Measurements from ENCODE around the gene TBL3. TPM values are rescaled to one million over a fixed set of nuclear protein-coding genes. Genes with fewer than 3 reads are reported as not detected.
"Not testable (repeated sequence)": the region's sequence is repeated elsewhere in the genome, so short reads cannot be mapped to it uniquely, and the experiment has no call there.

The TBL3 gene
- total RNA-seq, 2 donors from 2014 or later = 19.4 to 21.5 TPM

GRCh38 chr16:1942047-1942809 is 29.6 kb upstream of the TBL3 start:
- ATAC-seq = peak; percentile 3 to 4
- no peak for DNase-seq
- intact Hi-C loops (cut with DNase I) = no loop called here

GRCh38 chr16:1942810-1943726 is 28.8 kb upstream of the TBL3 start, which contains the start of gene MSRB1:
MSRB1 (minus strand) TSS chr16:1943199; CDS start chr16:1943156, 43 bp downstream.
- peak; percentile 97 to 98 for ATAC-seq
- intact Hi-C loops (cut with DNase I) = no loop called here

GRCh38 chr16:1944612-1945199 is 27.1 kb upstream of the TBL3 start:
- no peak for ATAC-seq
- no peak for DNase-seq
- intact Hi-C loops (cut with DNase I) = no loop called here

More at GRCh38 chr16:1942810-1943726, 28.8 kb upstream of the TBL3 start, which contains the start of gene MSRB1:
- DNase-seq = peak; percentile 100

- no peak for ATAC-seq
- DNase-seq = no peak
- intact Hi-C loops (cut with DNase I) = no loop called here
These were observed 26.1 kb upstream of the TBL3 start for GRCh38 chr16:1945559-1946391.

- DNase-seq (no peak), ATAC-seq (no peak)
- intact Hi-C loops (cut with DNase I) = no loop called here
These were observed 25.1 kb upstream of the TBL3 start for GRCh38 chr16:1946495-1947368.

GRCh38 chr16:1947369-1947670 is 24.5 kb upstream of the TBL3 start:
- ATAC-seq (no peak), DNase-seq (no peak)
- intact Hi-C loops (cut with DNase I) = no loop called here

GRCh38 chr16:1949507-1949906 is 22.3 kb upstream of the TBL3 start:
- ATAC-seq (no peak), DNase-seq (no peak)
- intact Hi-C loops (cut with DNase I) = no loop called here

- ATAC-seq (peak in 1 of 2 donors; percentile 5), DNase-seq (no peak)
These were observed 21.8 kb upstream of the TBL3 start for GRCh38 chr16:1950047-1950446.

GRCh38 chr16:1950559-1950958 is 21.3 kb upstream of the TBL3 start:
- DNase-seq (no peak), ATAC-seq (peak; percentile 44 to 51)
- intact Hi-C loops (cut with DNase I) = no loop called here

More at GRCh38 chr16:1950047-1950446, 21.8 kb upstream of the TBL3 start:
- intact Hi-C loops (cut with DNase I) = no loop called here

- ATAC-seq (peak in 1 of 2 donors; percentile 8), DNase-seq (peak; percentile 22)
- intact Hi-C loops (cut with DNase I) = no loop called here
These were observed 18.1 kb upstream of the TBL3 start for GRCh38 chr16:1953734-1954133.

GRCh38 chr16:1957434-1958142 is 14.3 kb upstream of the TBL3 start:
- DNase-seq; intact Hi-C loops (cut with DNase I); ATAC-seq: not testable (repeated sequence)

GRCh38 chr16:1958143-1958491 is 13.7 kb upstream of the TBL3 start:
- DNase-seq; intact Hi-C loops (cut with DNase I); ATAC-seq: not testable (repeated sequence)

GRCh38 chr16:1958715-1959268 is 13.1 kb upstream of the TBL3 start:
- ATAC-seq = peak; percentile 0 to 5
- intact Hi-C loops (cut with DNase I) = no loop called here

GRCh38 chr16:1959269-1960039 is 12.4 kb upstream of the TBL3 start, which contains the start of gene NDUFB10:
NDUFB10 (plus strand) TSS chr16:1959538; CDS start chr16:1959625, 87 bp downstream.
- intact Hi-C loops (cut with DNase I) = no loop called here
- DNase-seq = peak; percentile 95
- ATAC-seq = peak; percentile 89 to 93

More at GRCh38 chr16:1958715-1959268, 13.1 kb upstream of the TBL3 start:
- no peak for DNase-seq

- intact Hi-C loops (cut with DNase I) = no loop called here
- no peak for DNase-seq
- no peak for ATAC-seq
These were observed 10.9 kb upstream of the TBL3 start for GRCh38 chr16:1960665-1961630.
